ENCODE measurements around the gene SMPD4.
"Not testable (repeated sequence)": the region's sequence is repeated elsewhere in the genome, so short reads cannot be mapped to it uniquely, and the experiment has no call there.

GRCh38 chr2:130128464-130128863 is 52.9 kb downstream of the SMPD4 start:
- not testable (repeated sequence) for TF ChIP-seq POLR2A (IDR thresholded peaks at IDR 0.05; ENCODE audit: control extremely low read depth in 1 of 2, low read depth in 2 of 2, low read length in 2 of 2); CTCF (IDR thresholded peaks at IDR 0.05; ENCODE audit: control extremely low read depth in 1 of 3, insufficient read depth in 1 of 3, low read depth in 1 of 3, low read length in 3 of 3); RFX5 (IDR thresholded peaks at IDR 0.05; ENCODE audit: borderline replicate concordance, low read depth, low read length); CEBPB (IDR thresholded peaks at IDR 0.05; ENCODE audit: low read depth, low read length)
